ENCODE data around the gene SNRNP40.
"Not testable (repeated sequence)": the region's sequence is repeated elsewhere in the genome, so short reads cannot be mapped to it uniquely, and the experiment has no call there.

SNRNP40 gene

GRCh38 chr1:31296486-31297276, at the start of gene SNRNP40, which contains the start of gene ZCCHC17:
SNRNP40 (minus strand) TSS chr1:31296788; CDS start chr1:31296751, 37 bp downstream.
ZCCHC17 (plus strand) TSS chr1:31297032; CDS start chr1:31310099, 13,067 bp downstream.
- DNase-seq: peak; percentile 100

- DNase-seq: no peak
Observed at GRCh38 chr1:31345635-31346034, 49.0 kb upstream of the SNRNP40 start.

GRCh38 chr1:31344503-31344902, 47.9 kb upstream of the SNRNP40 start:
- no peak for DNase-seq

GRCh38 chr1:31336687-31337467, 40.3 kb upstream of the SNRNP40 start:
- DNase-seq: no peak

GRCh38 chr1:31335007-31335406, 38.4 kb upstream of the SNRNP40 start:
- peak; percentile 53 for DNase-seq

GRCh38 chr1:31327381-31327780, 30.8 kb upstream of the SNRNP40 start:
- DNase-seq: no peak

GRCh38 chr1:31326461-31326860, 29.9 kb upstream of the SNRNP40 start:
- no peak for DNase-seq

- no peak for DNase-seq
Observed at GRCh38 chr1:31324992-31325391, 28.4 kb upstream of the SNRNP40 start.

GRCh38 chr1:31324093-31324492, 27.5 kb upstream of the SNRNP40 start:
- no peak for DNase-seq

- no peak for DNase-seq
Observed at GRCh38 chr1:31318146-31318545, 21.6 kb upstream of the SNRNP40 start.

- no peak for DNase-seq
Observed at GRCh38 chr1:31315902-31316301, 19.3 kb upstream of the SNRNP40 start.

- no peak for DNase-seq
Observed at GRCh38 chr1:31310198-31310597, 13.6 kb upstream of the SNRNP40 start.

GRCh38 chr1:31308036-31308435, 11.4 kb upstream of the SNRNP40 start:
- no peak for DNase-seq

- DNase-seq: no peak
Observed at GRCh38 chr1:31306278-31306677, 9.7 kb upstream of the SNRNP40 start.

- no peak for DNase-seq
Observed at GRCh38 chr1:31302709-31303441, 6.3 kb upstream of the SNRNP40 start.

- DNase-seq: no peak
Observed at GRCh38 chr1:31300193-31300592, 3.6 kb upstream of the SNRNP40 start.

- DNase-seq: no peak
Observed at GRCh38 chr1:31299365-31299764, 2.8 kb upstream of the SNRNP40 start.

GRCh38 chr1:31297277-31298247, 974 bp upstream of the SNRNP40 start:
- no peak for DNase-seq

- DNase-seq: no peak
Observed at GRCh38 chr1:31295874-31296485, 608 bp downstream of the SNRNP40 start.

- DNase-seq: no peak
Observed at GRCh38 chr1:31289021-31289420, 7.6 kb downstream of the SNRNP40 start.

GRCh38 chr1:31287791-31288190, 8.8 kb downstream of the SNRNP40 start:
- not testable (repeated sequence) for DNase-seq

- not testable (repeated sequence) for DNase-seq
Observed at GRCh38 chr1:31282426-31282825, 14.2 kb downstream of the SNRNP40 start.

All from MV-4-11 (cell line).